ENCODE measurements around the gene MKRN2OS. TPM values are rescaled to one million over a fixed set of nuclear protein-coding genes. Genes with fewer than 3 reads are reported as not detected.
A peak's percentile ranks its signal among the peaks of the same experiment; 100 is the strongest.

Gene MKRN2OS
- total and polyA plus RNA-seq, 4 donors = 0.06 to 0.42 (median 0.17) TPM

- TF ChIP-seq CTCF (IDR thresholded peaks at IDR 0.05; ENCODE audit: low read depth, low read length, missing input control) (no peak), YY1 (IDR thresholded peaks at IDR 0.05) (no peak), JUND (IDR thresholded peaks at IDR 0.05) (no peak)
Observed at GRCh38 chr3:12579456-12579855, 34.2 kb upstream of the MKRN2OS start (continued).

GRCh38 chr3:12578742-12579141 lies 33.4 kb upstream of the MKRN2OS start:
- WGBS = 92% methylated on average over 2 of the region's 2 CpGs
- Histone ChIP-seq H3K27me3 (ENCODE audit: control insufficient read depth in 4 of 4, insufficient read depth in 4 of 4, low read length in 3 of 4) (no peaks in the 10 kb centered on the region), H3K4me1 (ENCODE audit: control insufficient read depth in 4 of 4, insufficient read depth in 4 of 4, low read length in 3 of 4) (peaks cover 0 to 8% (median 4%) of the 10 kb centered on the region in 4 donors), H3K9ac (ENCODE audit: low read depth in 1 of 2, low read length in 2 of 2) (no peak overlapping the region), H3K4me3 (ENCODE audit: low read depth in 1 of 3, low read length in 3 of 3) (no peak overlapping the region), H3K36me3 (ENCODE audit: control insufficient read depth in 4 of 4, insufficient read depth in 3 of 4, low read depth in 1 of 4, low read length in 3 of 4) (peaks cover 16 to 67% (median 50%) of the 10 kb centered on the region in 4 donors), H3K9me3 (ENCODE audit: control insufficient read depth in 4 of 4, low read length in 3 of 4) (no peaks in the 10 kb centered on the region), H3K27ac (ENCODE audit: low read depth in 1 of 2, low read length in 2 of 2) (no peak overlapping the region)
- no peak for DNase-seq (ENCODE audit: low spot score)
- no peak for TF ChIP-seq CTCF (IDR thresholded peaks at IDR 0.05; ENCODE audit: low read depth, low read length, missing input control)
- no peak for TF ChIP-seq NR2F2 (IDR thresholded peaks at IDR 0.05)
- TF ChIP-seq FOXA2 (IDR thresholded peaks at IDR 0.05) = no peak
- TF ChIP-seq RXRA (IDR thresholded peaks at IDR 0.05) = no peak
- no peak for TF ChIP-seq ZBTB33 (IDR thresholded peaks at IDR 0.05)
- peak in 1 of 2 donors; percentile 19 for TF ChIP-seq RAD21 (IDR thresholded peaks at IDR 0.05)

- no peaks in the 10 kb centered on the region for H3K4me1 ChIP-seq (ENCODE audit: control insufficient read depth in 4 of 4, insufficient read depth in 4 of 4, low read length in 3 of 4)
- no peaks in the 10 kb centered on the region for H3K9me3 ChIP-seq (ENCODE audit: control insufficient read depth in 4 of 4, low read length in 3 of 4)
- no peak overlapping the region for H3K27ac ChIP-seq (ENCODE audit: low read depth in 1 of 2, low read length in 2 of 2)
- no peak for DNase-seq (ENCODE audit: low spot score)
- H3K9ac ChIP-seq (ENCODE audit: low read depth in 1 of 2, low read length in 2 of 2) = no peak overlapping the region
- H3K36me3 ChIP-seq (ENCODE audit: control insufficient read depth in 4 of 4, insufficient read depth in 3 of 4, low read depth in 1 of 4, low read length in 3 of 4) = peaks cover 14 to 64% (median 49%) of the 10 kb centered on the region in 4 donors
- no peaks in the 10 kb centered on the region for H3K27me3 ChIP-seq (ENCODE audit: control insufficient read depth in 4 of 4, insufficient read depth in 4 of 4, low read length in 3 of 4)
- TF ChIP-seq REST (IDR thresholded peaks at IDR 0.05) = no peak
- TF ChIP-seq HNF4G (IDR thresholded peaks at IDR 0.05) = no peak
- TF ChIP-seq GABPA (IDR thresholded peaks at IDR 0.05 in 1 of 2, conservative IDR thresholded peaks at IDR 0.05 in 1 of 2) = no peak
- TF ChIP-seq SP1 (IDR thresholded peaks at IDR 0.05) = no peak
- TF ChIP-seq RAD21 (IDR thresholded peaks at IDR 0.05) = no peak
- TF ChIP-seq TAF1 (conservative IDR thresholded peaks at IDR 0.05) = no peak
- TF ChIP-seq RXRA (IDR thresholded peaks at IDR 0.05) = no peak
- TF ChIP-seq HNF4A (conservative IDR thresholded peaks at IDR 0.05) = no peak
- TF ChIP-seq EGR1 (IDR thresholded peaks at IDR 0.05; ENCODE audit: low read depth in 2 of 2) = no peak
- WGBS = 94% methylated on average over 5 of the region's 5 CpGs
- no peak overlapping the region for H3K4me3 ChIP-seq (ENCODE audit: low read depth in 1 of 3, low read length in 3 of 3)
Observed at GRCh38 chr3:12577379-12577778, 32.1 kb upstream of the MKRN2OS start.

Measured in liver (tissue), 9 donors.